DND-41 (cell line): ENCODE measurements around the gene ZNF564.

Source experiments
- ATAC-seq: fragments of 200-7000 bp; cut with Tn5 transposase; 3 replicates; pipeline ENCODE4 v1.9.1; 2021; ENCODE audit warnings: low read depth; ENCODE audit not compliant: insufficient read depth
- DNase-seq: peaks from one replicate; pipeline ENCODE4 v3.0.0-alpha.2; 2020
- H2AFZ ChIP-seq: 2 replicates; pipeline ENCODE4 v1.6.0; 2012; ENCODE audit warnings: low read depth, low read length
- H3K27ac ChIP-seq: 2 replicates; pipeline ENCODE4 v1.5.1; 2012; ENCODE audit warnings: low read length, inconsistent platforms
- H3K27me3 ChIP-seq: fragments of 200-600 bp; sonication (generic); 2 replicates; pipeline ENCODE4 v1.6.0; 2012; ENCODE audit warnings: low read length, mild to moderate bottlenecking, inconsistent platforms; ENCODE audit not compliant: insufficient read depth, poor library complexity
- H3K36me3 ChIP-seq: 2 replicates; pipeline ENCODE4 v1.5.1; 2012; ENCODE audit warnings: low read length, inconsistent platforms; ENCODE audit not compliant: insufficient read depth
- H3K4me1 ChIP-seq: 2 replicates; pipeline ENCODE4 v1.5.1; 2012; ENCODE audit warnings: mild to moderate bottlenecking, low read length; ENCODE audit not compliant: insufficient read depth
- H3K4me2 ChIP-seq: 2 replicates; pipeline ENCODE4 v1.6.0; 2012; ENCODE audit warnings: mild to moderate bottlenecking, moderate library complexity, low read length, inconsistent platforms; ENCODE audit not compliant: insufficient read depth
- H3K4me3 ChIP-seq, 2 experiments: fragments of 200-600 bp in 1 of 2; shearing (Covaris generic) in 1 of 2; 2 replicates each; pipeline ENCODE4 v1.5.1; 2012 to 2016; ENCODE audit warnings: inconsistent platforms in 2 of 2, low read length in 2 of 2, mild to moderate bottlenecking in 2 of 2, low read depth in 1 of 2, moderate library complexity in 1 of 2
- H3K79me2 ChIP-seq: 2 replicates; pipeline ENCODE4 v1.6.0; 2012; ENCODE audit warnings: low read length, inconsistent platforms; ENCODE audit not compliant: insufficient read depth
- H3K9ac ChIP-seq: 2 replicates; pipeline ENCODE4 v1.6.0; 2012; ENCODE audit warnings: low read depth, mild to moderate bottlenecking, inconsistent platforms, low read length, moderate library complexity
- H3K9me3 ChIP-seq: 2 replicates; pipeline ENCODE4 v1.5.1; 2012; ENCODE audit warnings: low read length, moderate library complexity, mild to moderate bottlenecking, inconsistent platforms; ENCODE audit not compliant: insufficient read depth, severe bottlenecking
- H4K20me1 ChIP-seq: 2 replicates; pipeline ENCODE4 v1.6.0; 2012; ENCODE audit warnings: low read length; ENCODE audit not compliant: insufficient read depth
- CTCF ChIP-seq: IDR thresholded peaks from 2 replicates; pipeline ENCODE4 v1.5.1; 2012; ENCODE audit warnings: borderline replicate concordance, low read length, moderate library complexity, mild to moderate bottlenecking; ENCODE audit not compliant: poor library complexity, severe bottlenecking; ENCODE audit errors: extremely low read depth
- EZH2 ChIP-seq: IDR thresholded peaks from 3 replicates; pipeline ENCODE4 v1.6.1; 2012; ENCODE audit warnings: borderline replicate concordance, low read depth, mild to moderate bottlenecking, moderate library complexity, low read length, inconsistent platforms; ENCODE audit not compliant: severe bottlenecking

ZNF564 gene

GRCh38 chr19:12484011-12484370 lies 67.3 kb downstream of the ZNF564 start:
- peak overlapping the region; percentile 67 to 72; a peak in 3 of 4 replicates for H3K4me3 ChIP-seq
- H2AFZ ChIP-seq: peak overlapping the region; percentile 91
- H3K9ac ChIP-seq: peak overlapping the region; percentile 72
- DNase-seq: no peak
- H3K4me2 ChIP-seq: peak overlapping the region; percentile 80
- no peak for ATAC-seq
- no peaks in the 10 kb centered on the region; the same call in 1 of the 2 replicates for H3K36me3 ChIP-seq
- peaks cover 5% of the 10 kb centered on the region; the same call in 1 of the 2 replicates for H4K20me1 ChIP-seq
- H3K9me3 ChIP-seq: no peaks in the 10 kb centered on the region
- no peak for TF ChIP-seq EZH2
- TF ChIP-seq CTCF: no peak
- H3K27me3 ChIP-seq: no peaks in the 10 kb centered on the region
- peaks cover 49% of the 10 kb centered on the region for H3K79me2 ChIP-seq
- peaks cover 29% of the 10 kb centered on the region for H3K4me1 ChIP-seq
- peak overlapping the region; percentile 59 for H3K27ac ChIP-seq

- ATAC-seq (no peak), DNase-seq (no peak)
- TF ChIP-seq EZH2: no peak
- no peak for TF ChIP-seq CTCF
- H3K4me1 ChIP-seq: peaks cover 29% of the 10 kb centered on the region
- peak overlapping the region in 1 of 2 experiments; percentile 31; a peak in 1 of 4 replicates for H3K4me3 ChIP-seq
- peaks cover 12% of the 10 kb centered on the region for H4K20me1 ChIP-seq
- no peak overlapping the region for H2AFZ ChIP-seq
- H3K27me3 ChIP-seq: no peaks in the 10 kb centered on the region
- H3K4me2 ChIP-seq: peak overlapping the region; percentile 80; the same call in 1 of the 2 replicates
- H3K27ac ChIP-seq: no peak overlapping the region
- H3K79me2 ChIP-seq: peaks cover 62% of the 10 kb centered on the region
- H3K36me3 ChIP-seq: no peaks in the 10 kb centered on the region; the same call in 1 of the 2 replicates
- H3K9ac ChIP-seq: no peak overlapping the region
- H3K9me3 ChIP-seq: no peaks in the 10 kb centered on the region
These were observed 68.8 kb downstream of the ZNF564 start for GRCh38 chr19:12482509-12482886.

- peaks cover 65% of the 10 kb centered on the region for H3K79me2 ChIP-seq
- no peak for ATAC-seq
- DNase-seq: no peak
- H3K4me1 ChIP-seq: peaks cover 29% of the 10 kb centered on the region
- no peaks in the 10 kb centered on the region for H3K9me3 ChIP-seq
- H3K4me3 ChIP-seq: no peak overlapping the region
- H3K27me3 ChIP-seq: no peaks in the 10 kb centered on the region
- H3K27ac ChIP-seq: no peak overlapping the region
- peaks cover 12% of the 10 kb centered on the region for H4K20me1 ChIP-seq
- H3K4me2 ChIP-seq: peak overlapping the region; percentile 80; the same call in 1 of the 2 replicates
- no peaks in the 10 kb centered on the region; the same call in 1 of the 2 replicates for H3K36me3 ChIP-seq
- H2AFZ ChIP-seq: no peak overlapping the region
- H3K9ac ChIP-seq: no peak overlapping the region
- TF ChIP-seq EZH2 (no peak), CTCF (no peak)
These were observed 69.3 kb downstream of the ZNF564 start for GRCh38 chr19:12481781-12482508.
